IMR-90 (cell line): ENCODE data around the gene TNKS2. TPM values are rescaled to one million over a fixed set of nuclear protein-coding genes. Genes with fewer than 3 reads are reported as not detected.

Source experiments
- ATAC-seq: fragments of 200-7000 bp; cut with Tn5 transposase; 2 replicates; pipeline ENCODE4 v1.9.1; 2020; ENCODE audit warnings: low read depth, mild to moderate bottlenecking, moderate library complexity
- BruUV-seq: library from RNA; stranded (reverse); fragments of 400-500 nt; replicated peaks from 2 replicates; lab custom pipeline; 2021; lab: Mats Ljungman, UMichigan
- CTCF ChIA-PET: fragments of 300-600 bp; formaldehyde crosslinking; extraction: SDS; loops from one replicate; lab custom pipeline; 2021; ENCODE audit warnings: antibody characterized with exemption; lab: Yijun Ruan, JAX
- POLR2A ChIA-PET: fragments of 300-600 bp; sonication (Branson Sonifier 250); formaldehyde crosslinking; loops from one replicate; lab custom pipeline; 2022; ENCODE audit warnings: antibody characterized with exemption; ENCODE audit not compliant: unreplicated experiment; lab: Charles Lee
- DNase-seq: peaks from one replicate; pipeline ENCODE4 v3.0.0; 2013
- H2AFZ ChIP-seq: replicated peaks from 2 replicates; pipeline ENCODE3; 2013; ENCODE audit warnings: low read length, mild to moderate bottlenecking; ENCODE audit not compliant: poor library complexity
- H2AK5ac ChIP-seq: 2 replicates; pipeline ENCODE4 v1.6.1; 2013; ENCODE audit warnings: low read depth, low read length, inconsistent platforms
- H2AK9ac ChIP-seq: replicated peaks from 2 replicates; pipeline ENCODE3; 2013; ENCODE audit warnings: mild to moderate bottlenecking, low read depth, low read length, moderate library complexity; ENCODE audit not compliant: poor library complexity
- H2BK120ac ChIP-seq: 2 replicates; pipeline ENCODE4 v1.6.1; 2013; ENCODE audit warnings: low read depth, low read length, inconsistent platforms
- H2BK15ac ChIP-seq: 3 replicates; pipeline ENCODE4 v1.6.1; 2013; ENCODE audit warnings: low read depth, low read length, inconsistent platforms
- H2BK20ac ChIP-seq: 2 replicates; pipeline ENCODE4 v1.6.1; 2013; ENCODE audit warnings: low read depth, mild to moderate bottlenecking, inconsistent platforms, low read length, moderate library complexity
- H2BK5ac ChIP-seq: 2 replicates; pipeline ENCODE4 v1.6.1; 2013; ENCODE audit warnings: mild to moderate bottlenecking, low read depth, low read length, inconsistent platforms; ENCODE audit not compliant: poor library complexity, severe bottlenecking
- H3K14ac ChIP-seq: replicated peaks from 2 replicates; pipeline ENCODE4 v1.6.1; 2013; ENCODE audit warnings: low read depth, low read length, inconsistent platforms
- H3K18ac ChIP-seq: 2 replicates; pipeline ENCODE4 v1.6.1; 2013; ENCODE audit warnings: low read depth, low read length, control low read depth
- H3K23ac ChIP-seq: 2 replicates; pipeline ENCODE4 v1.6.1; 2013; ENCODE audit warnings: low read depth, low read length, inconsistent platforms
- H3K27ac ChIP-seq: 2 replicates; pipeline ENCODE4 v1.5.1; 2013; ENCODE audit warnings: mild to moderate bottlenecking, control low read depth, low read length; ENCODE audit not compliant: insufficient read depth
- H3K27me3 ChIP-seq: 2 replicates; pipeline ENCODE4 v1.6.1; 2013; ENCODE audit warnings: low read length; ENCODE audit not compliant: control insufficient read depth, insufficient read depth
- H3K36me3 ChIP-seq: 2 replicates; pipeline ENCODE4 v1.6.1; 2013; ENCODE audit warnings: low read length, mixed read lengths; ENCODE audit not compliant: control insufficient read depth, insufficient read depth
- H3K4ac ChIP-seq: 2 replicates; pipeline ENCODE4 v1.6.1; 2013; ENCODE audit warnings: low read depth, low read length, inconsistent platforms
- H3K4me1 ChIP-seq: 2 replicates; pipeline ENCODE4 v1.6.1; 2013; ENCODE audit warnings: low read length, mixed read lengths; ENCODE audit not compliant: control insufficient read depth, insufficient read depth
- H3K4me2 ChIP-seq: 2 replicates; pipeline ENCODE4 v1.6.1; 2013; ENCODE audit warnings: low read depth, mild to moderate bottlenecking, control low read depth, low read length, moderate library complexity
- H3K4me3 ChIP-seq: 2 replicates; pipeline ENCODE4 v1.5.1; 2013; ENCODE audit warnings: low read depth, mild to moderate bottlenecking, control low read depth, low read length, moderate library complexity; ENCODE audit not compliant: insufficient read depth
- H3K56ac ChIP-seq: 2 replicates; pipeline ENCODE4 v1.6.1; 2013; ENCODE audit warnings: low read length, inconsistent platforms; ENCODE audit not compliant: insufficient read depth; ENCODE audit errors: extremely low read depth
- H3K79me1 ChIP-seq, 2 experiments: 2 replicates each; pipeline ENCODE4 v1.6.1; 2013; ENCODE audit warnings: low read length in 2 of 2, inconsistent platforms in 1 of 2, low read depth in 1 of 2
- H3K9ac ChIP-seq: 2 replicates; pipeline ENCODE4 v1.6.1; 2013; ENCODE audit warnings: low read depth, low read length, control low read depth
- H3K9me1 ChIP-seq: 2 replicates; pipeline ENCODE4 v1.6.1; 2013; ENCODE audit warnings: low read length, inconsistent platforms; ENCODE audit not compliant: insufficient read depth
- H3K9me3 ChIP-seq: 2 replicates; pipeline ENCODE4 v1.6.1; 2013; ENCODE audit warnings: low read length; ENCODE audit not compliant: control insufficient read depth, insufficient read depth
- H4K20me1 ChIP-seq: 2 replicates; pipeline ENCODE4 v1.6.1; 2013; ENCODE audit warnings: low read length, inconsistent platforms; ENCODE audit not compliant: insufficient read depth
- H4K5ac ChIP-seq: 2 replicates; pipeline ENCODE4 v1.6.1; 2013; ENCODE audit warnings: mild to moderate bottlenecking, low read depth, low read length, control low read depth
- H4K8ac ChIP-seq, 2 experiments: 2 replicates each; pipeline ENCODE4 v1.6.1; 2013; ENCODE audit warnings: low read depth in 2 of 2, low read length in 2 of 2, control low read depth in 1 of 2, inconsistent platforms in 1 of 2
- H4K91ac ChIP-seq: 2 replicates; pipeline ENCODE4 v1.6.1; 2013; ENCODE audit warnings: low read depth, low read length, inconsistent platforms; ENCODE audit not compliant: insufficient read depth
- BHLHE40 ChIP-seq: fragments of 150-350 bp; IDR thresholded peaks from 2 replicates; pipeline ENCODE4 v1.6.1; 2016; ENCODE audit warnings: mild to moderate bottlenecking, low read depth, low read length
- CEBPB ChIP-seq: IDR thresholded peaks from 2 replicates; pipeline ENCODE4 v1.6.1; 2012; ENCODE audit warnings: low read depth, low read length, improper control_type of control experiment
- CHD1 ChIP-seq: IDR thresholded peaks from 2 replicates; pipeline ENCODE4 v1.6.1; 2012; ENCODE audit warnings: low read depth, low read length, improper control_type of control experiment
- FOS ChIP-seq: fragments of 150-350 bp; IDR thresholded peaks from 2 replicates; pipeline ENCODE4 v1.6.1; 2016; ENCODE audit warnings: low read depth, low read length
- MAFK ChIP-seq: IDR thresholded peaks from 2 replicates; pipeline ENCODE4 v1.6.1; 2012; ENCODE audit warnings: low read depth, low read length, improper control_type of control experiment
- MAZ ChIP-seq: IDR thresholded peaks from 2 replicates; pipeline ENCODE4 v1.6.1; 2012; ENCODE audit warnings: low read depth, mild to moderate bottlenecking, low read length, improper control_type of control experiment, moderate library complexity, borderline replicate concordance
- MXI1 ChIP-seq: IDR thresholded peaks from 2 replicates; pipeline ENCODE4 v1.6.1; 2012; ENCODE audit warnings: low read depth, mild to moderate bottlenecking, low read length, moderate library complexity, borderline replicate concordance
- POLR2A ChIP-seq: IDR thresholded peaks from 2 replicates; pipeline ENCODE4 v1.6.1; 2012; ENCODE audit warnings: mild to moderate bottlenecking, low read depth, low read length
- RAD21 ChIP-seq: IDR thresholded peaks from 2 replicates; pipeline ENCODE4 v1.6.1; 2012; ENCODE audit warnings: low read length, improper control_type of control experiment
- RFX5 ChIP-seq: IDR thresholded peaks from 2 replicates; pipeline ENCODE4 v1.8.0; 2012; ENCODE audit warnings: low read depth, mild to moderate bottlenecking, low read length, moderate library complexity
- SMC3 ChIP-seq: fragments of 150-350 bp; IDR thresholded peaks from 2 replicates; pipeline ENCODE4 v1.6.1; 2016; ENCODE audit warnings: low read depth, mild to moderate bottlenecking, antibody characterized with exemption, low read length, moderate library complexity
- whole genome bisulfite sequencing, 2 experiments: methylation state at CpG; one replicate each; pipeline versions ENCODE4 v1.1.5 to v1.1.7; 2013; ENCODE audit warnings: missing lambda C conversion rate in 2 of 2; ENCODE audit not compliant: insufficient read length in 1 of 2; ENCODE audit errors: extremely low coverage in 2 of 2; 5-methylcytosine and 5-hydroxymethylcytosine counted together
- dilution Hi-C: fragments of 300-500 bp; cut with HindIII; formaldehyde crosslinking; loops from one replicate; pipeline ENCODE4 v1.14.3; 2018; ENCODE audit warnings: low sequenced_read_pairs; ENCODE audit not compliant: unreplicated experiment
- in situ Hi-C: fragments of 300-500 bp; cut with MboI; formaldehyde crosslinking; loops from 3 replicates; pipeline ENCODE4 v1.14.3; 2019; ENCODE audit warnings: low sequenced_read_pairs, inconsistent platforms, mixed read lengths
- intact Hi-C: fragments of 100-400 bp; cut with micrococcal nuclease; formaldehyde crosslinking; loops from 2 replicates; pipeline ENCODE4 v1.10.0; 2022
- polyA plus RNA-seq, 3 experiments: library from polyadenylated mRNA; depleted of rRNA; stranded (reverse); fragments of >200 nt; gene quantifications; 2 replicates each; pipeline ENCODE4 v1.2.3, GENCODE V29; 2012; ENCODE audit warnings: low replicate concordance in 1 of 3
- total RNA-seq: library from RNA; depleted of rRNA; stranded (reverse); fragments of >200 nt; gene quantifications from 2 replicates; pipeline ENCODE4 v1.2.3, GENCODE V29; 2012
- TF ChIP-seq, protein P1 (sequence below): fragments of 150-350 bp; IDR thresholded peaks from 2 replicates; pipeline ENCODE4 v1.6.1; 2016; ENCODE audit warnings: low read depth, mild to moderate bottlenecking, low read length, moderate library complexity, borderline replicate concordance
- TF ChIP-seq, protein P2 (sequence below): fragments of 150-350 bp; IDR thresholded peaks from 2 replicates; pipeline ENCODE4 v1.6.1; 2017; ENCODE audit warnings: mild to moderate bottlenecking, antibody characterized with exemption, low read length, low read depth

TNKS2 gene
- total and polyA plus RNA-seq, 2 of the 4 experiments (the other 2 are of a cell fraction): 17.0 to 41.4 TPM

DNA sequence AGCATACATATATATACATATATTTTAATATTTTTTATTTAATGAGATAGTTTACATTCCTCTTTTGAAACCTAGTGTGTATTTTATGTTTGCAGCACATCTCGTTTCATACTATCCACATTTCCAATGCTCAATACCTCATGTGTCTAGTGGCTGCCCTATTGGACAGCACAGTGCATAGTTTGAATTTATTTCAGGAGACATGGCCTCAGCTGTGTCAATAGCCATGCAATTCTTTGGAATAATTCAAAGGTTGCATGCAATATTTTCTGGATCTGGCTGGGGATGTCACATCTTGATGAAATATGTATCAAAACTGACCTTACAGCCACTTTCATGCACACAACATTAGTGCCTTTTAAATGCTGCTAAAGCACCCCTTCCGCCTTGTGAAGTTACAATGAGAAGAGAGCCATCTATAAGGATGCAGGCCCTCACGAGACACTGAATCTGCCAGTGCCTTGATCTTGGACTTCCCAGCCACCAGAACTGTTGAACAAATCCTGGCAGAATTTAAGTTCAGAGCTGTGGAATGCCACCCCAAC lies 98.1 kb downstream of the TNKS2 start:
- H3K9ac ChIP-seq: no peak overlapping the region
- no peak overlapping the region for H3K18ac ChIP-seq
- no peaks in the 10 kb centered on the region for H3K36me3 ChIP-seq
- POLR2A ChIA-PET: no interaction called here
- BruUV-seq: no TSS peak
- in situ Hi-C loops (no loop called here), dilution Hi-C loops (no loop called here), intact Hi-C loops (no loop called here)
- H2BK120ac ChIP-seq: no peak overlapping the region
- no peak overlapping the region for H3K27ac ChIP-seq
- no peak overlapping the region for H2BK20ac ChIP-seq
- no peaks in the 10 kb centered on the region for H3K27me3 ChIP-seq
- H4K5ac ChIP-seq: no peak overlapping the region
- no peak overlapping the region for H3K14ac ChIP-seq
- no peak overlapping the region for H3K4me3 ChIP-seq
- H3K23ac ChIP-seq: no peak overlapping the region
- H2AK9ac ChIP-seq: no peak overlapping the region
- H2BK5ac ChIP-seq: no peak overlapping the region
- no peak overlapping the region for H2AK5ac ChIP-seq
- DNase-seq: no peak
- no peak overlapping the region for H3K56ac ChIP-seq
- H3K9me3 ChIP-seq: no peaks in the 10 kb centered on the region
- peaks cover 2% of the 10 kb centered on the region; the same call in 1 of the 2 replicates for H3K4me1 ChIP-seq
- TF ChIP-seq RAD21 (no peak), CHD1 (no peak), MXI1 (no peak), BHLHE40 (no peak), MAZ (no peak), CEBPB (no peak), SMC3 (no peak), POLR2A (no peak), RFX5 (no peak), MAFK (no peak), FOS (no peak)
- TF ChIP-seq, protein P1, sequence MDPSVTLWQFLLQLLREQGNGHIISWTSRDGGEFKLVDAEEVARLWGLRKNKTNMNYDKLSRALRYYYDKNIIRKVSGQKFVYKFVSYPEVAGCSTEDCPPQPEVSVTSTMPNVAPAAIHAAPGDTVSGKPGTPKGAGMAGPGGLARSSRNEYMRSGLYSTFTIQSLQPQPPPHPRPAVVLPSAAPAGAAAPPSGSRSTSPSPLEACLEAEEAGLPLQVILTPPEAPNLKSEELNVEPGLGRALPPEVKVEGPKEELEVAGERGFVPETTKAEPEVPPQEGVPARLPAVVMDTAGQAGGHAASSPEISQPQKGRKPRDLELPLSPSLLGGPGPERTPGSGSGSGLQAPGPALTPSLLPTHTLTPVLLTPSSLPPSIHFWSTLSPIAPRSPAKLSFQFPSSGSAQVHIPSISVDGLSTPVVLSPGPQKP: no peak
- TF ChIP-seq, protein P2, sequence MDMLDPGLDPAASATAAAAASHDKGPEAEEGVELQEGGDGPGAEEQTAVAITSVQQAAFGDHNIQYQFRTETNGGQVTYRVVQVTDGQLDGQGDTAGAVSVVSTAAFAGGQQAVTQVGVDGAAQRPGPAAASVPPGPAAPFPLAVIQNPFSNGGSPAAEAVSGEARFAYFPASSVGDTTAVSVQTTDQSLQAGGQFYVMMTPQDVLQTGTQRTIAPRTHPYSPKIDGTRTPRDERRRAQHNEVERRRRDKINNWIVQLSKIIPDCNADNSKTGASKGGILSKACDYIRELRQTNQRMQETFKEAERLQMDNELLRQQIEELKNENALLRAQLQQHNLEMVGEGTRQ: no peak
- 83% methylated on average over 1 of the region's 3 CpGs; no CpG with 5 or more reads in 1 of the 2 experiments for WGBS, 2 experiments
- ATAC-seq: no peak
- H3K79me1 ChIP-seq: no peaks in the 10 kb centered on the region
- no peak overlapping the region for H3K4me2 ChIP-seq
- CTCF ChIA-PET: interaction anchor here (0.7 kb wide), 1 partner anchor 11 kb away, joined by 3 read pairs; no protein-coding TSS in a partner anchor
- H4K20me1 ChIP-seq: no peaks in the 10 kb centered on the region
- H3K4ac ChIP-seq: no peak overlapping the region
- H2BK15ac ChIP-seq: no peak overlapping the region
- no peak overlapping the region for H2AFZ ChIP-seq
- no peak overlapping the region for H4K91ac ChIP-seq
- H4K8ac ChIP-seq: no peak overlapping the region
- peaks cover 6% of the 10 kb centered on the region for H3K9me1 ChIP-seq
